Keratinocyte (primary cell): Measurements from ENCODE around the gene TSFM. TPM values are rescaled to one million over a fixed set of nuclear protein-coding genes. Genes with fewer than 3 reads are reported as not detected.

Experiments used
- DNase-seq: peaks from one replicate; pipeline ENCODE4 v3.0.0-alpha.2; 2011; ENCODE audit warnings: low read depth, missing footprints, low spot score
- FAIRE-seq: peaks from 2 replicates; lab custom pipeline; 2011; peaks lifted over from hg19 to GRCh38; lab: Jason Lieb, UNC
- H2AFZ ChIP-seq: 2 replicates; pipeline ENCODE4 v1.6.0; 2012; ENCODE audit warnings: low read length, control low read depth, inconsistent platforms; ENCODE audit not compliant: control insufficient read depth
- H3K27ac ChIP-seq: 2 replicates; pipeline ENCODE4 v1.5.1; 2011; ENCODE audit warnings: low read length; ENCODE audit not compliant: control insufficient read depth, insufficient read depth
- H3K27me3 ChIP-seq: 3 replicates; pipeline ENCODE4 v1.6.0; 2011; ENCODE audit warnings: low read length; ENCODE audit not compliant: control insufficient read depth, insufficient read depth; ENCODE audit errors: extremely low read depth
- H3K36me3 ChIP-seq, 2 experiments: 2 replicates in 1 of 2; 3 replicates in 1 of 2; pipeline ENCODE4 v1.5.1; 2011; ENCODE audit warnings: low read length in 2 of 2, mild to moderate bottlenecking in 1 of 2; ENCODE audit not compliant: control insufficient read depth in 2 of 2, insufficient read depth in 2 of 2; ENCODE audit errors: extremely low read depth in 1 of 2
- H3K4me1 ChIP-seq: 3 replicates; pipeline ENCODE4 v1.5.1; 2011; ENCODE audit warnings: low read length; ENCODE audit not compliant: control insufficient read depth, insufficient read depth; ENCODE audit errors: extremely low read depth
- H3K4me2 ChIP-seq: 3 replicates; pipeline ENCODE4 v1.6.0; 2011; ENCODE audit warnings: low read depth, low read length; ENCODE audit not compliant: control insufficient read depth, insufficient read depth; ENCODE audit errors: extremely low read depth
- H3K4me3 ChIP-seq, 3 experiments: fragments of 200-600 bp in 1 of 3; sonication (generic) in 1 of 3; 2 replicates in 2 of 3; 3 replicates in 1 of 3; pipeline ENCODE4 v1.5.1; 2011 to 2016; ENCODE audit warnings: low read length in 3 of 3, mild to moderate bottlenecking in 3 of 3, control low read depth in 2 of 3, inconsistent platforms in 1 of 3, low read depth in 1 of 3, mixed read lengths in 1 of 3, mixed run types in 1 of 3, moderate library complexity in 1 of 3; ENCODE audit not compliant: control insufficient read depth in 2 of 3, insufficient read depth in 2 of 3; ENCODE audit errors: extremely low read depth in 1 of 3
- H3K79me2 ChIP-seq: 2 replicates; pipeline ENCODE4 v1.6.0; 2012; ENCODE audit warnings: low read length; ENCODE audit not compliant: control insufficient read depth, insufficient read depth
- H3K9ac ChIP-seq: 3 replicates; pipeline ENCODE4 v1.6.0; 2011; ENCODE audit warnings: low read length; ENCODE audit not compliant: control insufficient read depth, insufficient read depth; ENCODE audit errors: extremely low read depth
- H3K9me1 ChIP-seq: 3 replicates; pipeline ENCODE4 v1.6.0; 2011; ENCODE audit warnings: low read length; ENCODE audit not compliant: control insufficient read depth, insufficient read depth; ENCODE audit errors: extremely low read depth
- H3K9me3 ChIP-seq: 2 replicates; pipeline ENCODE4 v1.5.1; 2012; ENCODE audit warnings: low read depth, low read length; ENCODE audit not compliant: control insufficient read depth
- H4K20me1 ChIP-seq: 3 replicates; pipeline ENCODE4 v1.6.0; 2011; ENCODE audit warnings: low read length; ENCODE audit not compliant: control insufficient read depth, insufficient read depth; ENCODE audit errors: extremely low read depth
- CTCF ChIP-seq, 3 experiments: IDR thresholded peaks in 1 of 3; conservative IDR thresholded peaks in 1 of 3; optimal IDR thresholded peaks in 1 of 3; 2 replicates in 2 of 3; 3 replicates in 1 of 3; pipeline versions ENCODE3 to v1.5.1; 2011; ENCODE audit warnings: low read length in 3 of 3, mild to moderate bottlenecking in 3 of 3, moderate library complexity in 2 of 3, control low read depth in 1 of 3, inconsistent platforms in 1 of 3; ENCODE audit not compliant: insufficient read depth in 2 of 3; ENCODE audit errors: extremely low read depth in 1 of 3
- EZH2 ChIP-seq: IDR thresholded peaks from one replicate; pipeline ENCODE4 v1.6.1; 2012; ENCODE audit warnings: inconsistent platforms, mild to moderate bottlenecking, low read length, moderate library complexity
- dilution Hi-C: fragments of 300-500 bp; cut with MboI; formaldehyde crosslinking; loops from one replicate; pipeline ENCODE4 v1.7.0; 2020; ENCODE audit warnings: low sequenced_read_pairs; ENCODE audit not compliant: extremely low pct_ligation_motif_present
- polyA plus RNA-seq, 5 experiments: library from polyadenylated mRNA; depleted of rRNA in 3 of 5; stranded (reverse) in 3 of 5; stranded (forward) in 1 of 5; unstranded in 1 of 5; fragments of >200 nt; gene quantifications; 1 replicate in 1 of 5; 2 replicates in 3 of 5; 3 replicates in 1 of 5; pipeline versions ENCODE4 v1.2.1 to v1.2.3, GENCODE V29; 2011 to 2012; ENCODE audit warnings: missing spikeins in 2 of 5, low read depth in 1 of 5, low replicate concordance in 1 of 5

Gene TSFM
- polyA plus RNA-seq, 1 donor (not counting 4 experiments of a cell fraction or from before 2014, with no cell fraction given) = 30.5 TPM

DNA sequence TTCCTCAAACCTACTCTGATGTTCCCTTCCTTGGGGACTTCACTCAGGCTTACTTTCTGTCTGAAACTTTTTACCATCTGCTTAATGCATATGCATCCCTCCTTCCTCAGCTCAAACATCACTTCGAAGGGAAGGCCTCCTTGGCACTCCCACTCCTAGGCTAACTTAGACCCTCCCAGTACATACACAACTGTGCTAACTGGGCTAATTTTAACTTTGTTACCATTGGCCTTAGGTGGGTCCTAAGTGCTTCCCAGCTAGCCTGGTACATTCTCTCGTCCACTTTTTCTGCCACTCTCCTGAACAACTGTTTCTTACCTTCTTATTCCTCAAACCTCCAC lies 6.4 kb upstream of the TSFM start:
- Histone ChIP-seq H2AFZ (no peak overlapping the region), H3K4me1 (peaks cover 4% of the 10 kb centered on the region), H3K4me2 (no peak overlapping the region), H4K20me1 (no peaks in the 10 kb centered on the region), H3K9ac (no peak overlapping the region), H3K9me3 (no peaks in the 10 kb centered on the region), H3K27me3 (no peaks in the 10 kb centered on the region), H3K4me3 (no peak overlapping the region), H3K9me1 (no peaks in the 10 kb centered on the region), H3K79me2 (peaks cover 6% of the 10 kb centered on the region), H3K27ac (no peak overlapping the region), H3K36me3 (peaks cover 5 to 11% of the 10 kb centered on the region in 2 experiments)
- FAIRE-seq (no peak), DNase-seq (no peak)
- TF ChIP-seq EZH2 (no peak), CTCF (optimal IDR thresholded peaks at IDR 0.05 in 1 of 3, IDR thresholded peaks at IDR 0.05 in 1 of 3, conservative IDR thresholded peaks at IDR 0.05 in 1 of 3; ENCODE audit: extremely low read depth in 1 of 3, insufficient read depth in 2 of 3, low read length in 3 of 3) (no peak)
- dilution Hi-C loops = no loop called here

DNA sequence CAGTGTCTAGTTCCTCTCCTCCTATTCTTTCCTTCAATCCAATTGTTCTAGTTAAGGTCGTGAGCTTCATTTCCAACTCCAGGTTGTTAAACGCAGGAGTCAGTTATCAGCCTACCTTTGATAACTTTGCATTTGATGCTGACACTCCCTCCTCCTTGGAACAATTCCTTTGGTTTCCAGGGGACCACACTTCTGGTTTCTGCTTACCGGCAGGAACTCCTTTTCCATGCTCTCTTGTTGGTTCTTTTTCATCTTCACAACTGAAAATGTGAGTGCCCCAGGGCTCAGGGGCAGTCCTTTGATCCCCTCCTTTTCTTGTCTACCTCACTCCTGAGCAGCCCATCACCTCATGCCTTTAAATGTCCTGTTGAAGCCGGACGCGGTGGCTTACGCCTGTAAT lies 5.2 kb upstream of the TSFM start:
- TF ChIP-seq CTCF (optimal IDR thresholded peaks at IDR 0.05 in 1 of 3, IDR thresholded peaks at IDR 0.05 in 1 of 3, conservative IDR thresholded peaks at IDR 0.05 in 1 of 3; ENCODE audit: extremely low read depth in 1 of 3, insufficient read depth in 2 of 3, low read length in 3 of 3) (no peak), EZH2 (no peak)
- no peaks in the 10 kb centered on the region for H4K20me1 ChIP-seq
- no peaks in the 10 kb centered on the region for H3K9me1 ChIP-seq
- H2AFZ ChIP-seq = no peak overlapping the region
- H3K27me3 ChIP-seq = no peaks in the 10 kb centered on the region
- no peak overlapping the region for H3K4me3 ChIP-seq
- H3K9me3 ChIP-seq = no peaks in the 10 kb centered on the region
- DNase-seq (no peak), FAIRE-seq (no peak)
- peaks cover 3% of the 10 kb centered on the region for H3K79me2 ChIP-seq
- H3K4me1 ChIP-seq = no peaks in the 10 kb centered on the region
- no peak overlapping the region for H3K4me2 ChIP-seq
- H3K27ac ChIP-seq = no peak overlapping the region
- peaks cover 5 to 11% of the 10 kb centered on the region in 2 experiments for H3K36me3 ChIP-seq
- dilution Hi-C loops = no loop called here
- H3K9ac ChIP-seq = no peak overlapping the region
